Activated CD8-positive, alpha-beta memory T cell treated with anti-CD3 and anti-CD28 coated beads, Interleukin-2, amount 50 U/mL, for 48 hours (primary cell): Measurements from ENCODE around the gene BCL11B.

Experiments used
- DNase-seq: peaks from one replicate; pipeline ENCODE4 v3.0.0-alpha.2; 2020

Gene BCL11B

GRCh38 chr14:99131632-99132271 is 140.2 kb downstream of the BCL11B start:
- DNase-seq = peak; percentile 35

- peak; percentile 12 for DNase-seq
Observed at GRCh38 chr14:99129998-99130397, 142.0 kb downstream of the BCL11B start.

DNA sequence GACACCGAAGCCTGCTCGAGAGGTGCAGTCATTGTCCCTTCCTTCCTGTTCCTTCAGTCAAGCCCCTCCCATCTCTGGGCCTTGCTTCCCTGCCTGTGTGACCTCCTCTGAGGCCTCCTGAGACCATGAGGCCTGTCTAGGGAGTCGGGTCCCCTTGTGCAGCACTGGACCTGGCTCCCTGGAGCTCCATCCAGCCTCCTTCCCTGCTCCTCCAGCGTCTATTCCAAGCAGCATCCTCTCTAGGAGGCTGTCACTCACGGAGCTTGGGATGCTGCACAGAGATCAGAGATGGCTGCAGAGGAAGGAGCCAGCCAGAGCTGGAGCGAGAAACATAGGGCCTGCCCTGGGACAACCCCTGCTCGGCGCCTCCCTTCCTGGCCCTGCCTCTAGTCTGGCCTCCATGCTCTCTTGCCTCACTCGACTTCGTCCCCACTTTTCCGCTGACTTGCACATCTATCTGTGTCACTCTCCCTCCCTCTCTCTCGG is 142.7 kb downstream of the BCL11B start:
- peak; percentile 49 for DNase-seq

DNA sequence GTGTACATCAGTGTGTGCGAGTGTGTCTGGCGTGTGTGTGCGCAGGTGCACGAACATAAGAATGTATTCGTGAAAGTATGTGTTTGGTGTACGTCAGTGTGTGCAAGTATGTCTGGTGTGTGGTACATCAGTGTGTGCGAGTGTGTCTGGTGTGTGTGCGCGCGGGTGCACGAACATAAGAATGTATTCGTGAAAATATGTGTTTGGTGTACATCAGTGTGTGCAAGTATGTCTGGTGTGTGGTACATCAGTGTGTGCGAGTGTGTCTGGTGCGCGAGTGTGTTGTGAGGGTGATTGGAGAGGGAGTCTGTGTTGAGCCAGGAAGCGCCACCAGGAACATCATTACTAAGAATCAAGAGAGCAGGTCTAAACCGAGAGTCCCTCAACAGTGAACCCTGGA is 143.8 kb downstream of the BCL11B start:
- DNase-seq = no peak

- DNase-seq = no peak
Observed at GRCh38 chr14:99127651-99128167, 144.3 kb downstream of the BCL11B start.

DNA sequence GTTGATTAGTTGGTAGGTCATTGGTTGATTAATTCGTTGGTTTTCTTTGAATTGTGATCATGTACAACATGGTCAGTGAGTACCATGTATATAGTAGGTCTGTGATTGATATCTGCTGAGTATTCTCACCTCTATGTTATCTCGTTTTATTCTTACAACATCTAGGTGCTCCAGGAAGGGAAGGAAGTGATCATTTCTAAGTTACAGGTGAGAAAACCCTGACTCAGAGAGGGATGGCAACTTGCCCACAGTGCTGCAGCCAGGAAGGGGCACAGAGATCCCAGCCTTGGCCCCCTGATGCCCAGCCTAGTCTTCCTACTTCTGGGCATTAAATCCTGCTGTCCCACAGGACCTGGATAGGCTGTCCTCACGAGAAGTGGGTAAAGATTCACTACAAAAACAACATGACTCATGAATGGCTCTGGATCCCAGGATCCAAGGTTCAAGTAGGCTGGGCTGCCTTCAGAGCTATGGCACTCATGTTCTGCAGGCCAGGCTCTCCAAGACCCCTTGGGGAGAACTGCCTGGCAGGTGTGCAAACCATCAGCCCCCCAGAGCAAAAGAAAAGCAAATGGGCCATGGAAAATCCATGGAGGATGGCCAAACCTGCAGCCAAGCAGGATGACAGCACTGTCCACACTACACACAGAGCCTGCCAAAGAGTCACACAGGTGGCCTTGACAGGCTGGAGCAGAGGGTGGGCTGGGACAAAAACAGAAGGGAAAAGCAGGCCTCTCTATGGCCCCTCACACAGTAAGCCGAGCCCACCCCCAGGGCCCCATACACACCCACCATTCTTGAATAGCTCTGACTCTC is 146.2 kb downstream of the BCL11B start:
- peak; percentile 34 for DNase-seq

- peak; percentile 20 for DNase-seq
Observed at GRCh38 chr14:99125113-99125512, 146.9 kb downstream of the BCL11B start.

- DNase-seq = peak; percentile 40
Observed at GRCh38 chr14:99124482-99125105, 147.4 kb downstream of the BCL11B start.

GRCh38 chr14:99123208-99123870 is 148.7 kb downstream of the BCL11B start:
- DNase-seq = peak; percentile 18

DNA sequence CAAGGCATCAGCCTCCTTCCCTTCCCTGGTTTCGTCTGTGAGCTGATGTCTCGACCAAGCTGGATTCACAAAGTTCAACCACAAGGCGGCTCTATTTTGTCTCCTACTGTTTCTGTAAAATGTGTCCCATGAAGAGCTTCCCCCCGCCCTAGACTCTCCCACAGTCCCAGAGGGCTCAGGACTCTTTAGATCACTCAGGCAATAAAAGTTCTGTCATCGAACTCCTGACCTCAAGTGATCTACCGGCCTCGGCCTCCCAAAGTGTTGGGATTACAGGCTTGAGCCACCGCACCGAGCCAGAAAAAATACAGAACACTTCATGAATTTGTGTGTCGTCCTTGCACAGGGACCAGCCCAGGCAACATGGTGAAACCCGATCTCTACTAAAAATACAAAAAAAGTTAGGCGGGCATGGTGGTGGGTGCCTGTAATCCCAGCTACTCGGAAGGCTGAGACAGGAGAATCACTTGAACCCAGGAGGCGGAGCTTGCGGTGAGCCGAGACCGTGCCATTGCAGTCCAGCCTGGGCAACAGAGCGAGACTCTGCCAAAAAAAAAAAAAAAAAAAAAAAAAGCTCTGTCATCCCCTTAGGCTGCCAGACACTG is 149.4 kb downstream of the BCL11B start:
- peak; percentile 20 for DNase-seq

DNA sequence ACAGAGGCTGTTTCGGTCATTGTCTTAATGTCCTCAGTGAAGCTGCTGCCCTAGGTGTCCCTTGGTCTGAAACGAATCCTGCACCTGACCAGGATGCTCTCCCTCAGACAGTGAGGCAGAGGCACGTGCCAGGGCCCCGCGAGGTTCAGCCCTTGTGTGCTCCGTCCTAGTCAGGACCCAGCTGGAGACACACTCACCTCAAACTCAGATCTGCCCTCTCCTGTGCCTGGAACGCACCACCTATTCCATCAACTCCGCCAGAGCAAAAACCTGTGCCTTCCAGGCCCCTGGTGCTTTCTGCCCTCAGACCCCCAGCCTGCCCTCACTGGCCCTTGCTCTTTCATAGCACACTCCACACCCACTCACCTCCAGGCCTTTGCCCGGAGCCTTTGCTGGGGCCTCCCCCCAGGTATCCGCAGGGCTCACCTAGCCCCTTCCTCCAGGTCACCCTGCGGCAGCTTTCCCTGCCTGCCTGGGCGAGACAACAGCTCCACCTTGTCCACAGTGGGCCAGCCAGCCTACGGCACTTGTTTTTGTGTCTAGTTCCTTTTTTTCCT is 150.6 kb downstream of the BCL11B start:
- DNase-seq = peak; percentile 22

- DNase-seq = peak; percentile 23
Observed at GRCh38 chr14:99120526-99121318, 151.3 kb downstream of the BCL11B start.

DNA sequence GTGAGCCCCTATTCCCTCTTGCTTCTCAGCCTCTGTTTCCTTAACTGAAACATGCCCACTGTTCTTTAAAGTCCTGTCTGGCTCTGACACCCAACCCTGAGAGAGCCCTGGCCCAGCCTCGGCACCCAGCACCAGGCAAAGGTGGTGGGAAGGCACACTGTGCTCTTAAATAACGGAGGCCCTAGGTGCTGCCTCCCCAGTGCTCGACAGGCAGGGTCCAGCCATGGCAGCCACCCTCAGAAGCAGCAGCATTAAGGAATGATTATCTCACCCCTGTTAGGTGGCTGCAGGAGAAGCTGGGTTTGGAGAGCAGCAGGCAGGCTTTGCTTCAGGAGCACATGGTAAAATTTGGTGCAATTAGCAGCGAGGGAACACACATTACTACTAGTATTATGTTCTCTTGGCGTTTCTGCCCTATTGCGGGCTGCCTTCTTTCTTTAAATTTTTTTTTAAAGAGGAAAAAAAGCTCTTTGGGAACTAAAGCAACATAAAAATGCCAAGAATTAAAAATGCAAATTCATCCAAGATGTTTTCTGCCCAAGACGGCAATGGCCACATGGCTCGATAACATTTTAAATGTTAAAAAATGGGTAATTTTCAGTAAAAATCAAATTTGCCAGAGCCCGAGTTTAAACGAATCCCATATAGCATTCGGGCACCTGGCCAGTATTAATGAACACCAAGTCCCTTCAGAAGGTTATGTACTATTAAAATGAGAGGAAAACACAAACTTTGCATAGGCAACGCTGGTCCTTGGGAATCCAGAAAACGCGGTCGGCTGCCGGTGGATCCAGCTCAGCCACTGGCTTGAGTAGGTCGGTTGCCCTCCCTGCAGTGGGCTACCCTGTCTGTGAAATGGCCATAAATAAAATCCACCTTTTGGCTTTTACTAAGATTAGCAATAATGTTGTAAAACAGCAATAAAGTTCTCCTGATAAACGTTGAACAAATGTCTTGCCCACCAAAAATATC is 152.2 kb downstream of the BCL11B start:
- DNase-seq = peak; percentile 37
